ENCODE results near the gene ALPL. TPM values are rescaled to one million over a fixed set of nuclear protein-coding genes. Genes with fewer than 3 reads are reported as not detected.

The ALPL gene
- total RNA-seq, 1 experiment from 2014 or later = 0.31 TPM

DNA sequence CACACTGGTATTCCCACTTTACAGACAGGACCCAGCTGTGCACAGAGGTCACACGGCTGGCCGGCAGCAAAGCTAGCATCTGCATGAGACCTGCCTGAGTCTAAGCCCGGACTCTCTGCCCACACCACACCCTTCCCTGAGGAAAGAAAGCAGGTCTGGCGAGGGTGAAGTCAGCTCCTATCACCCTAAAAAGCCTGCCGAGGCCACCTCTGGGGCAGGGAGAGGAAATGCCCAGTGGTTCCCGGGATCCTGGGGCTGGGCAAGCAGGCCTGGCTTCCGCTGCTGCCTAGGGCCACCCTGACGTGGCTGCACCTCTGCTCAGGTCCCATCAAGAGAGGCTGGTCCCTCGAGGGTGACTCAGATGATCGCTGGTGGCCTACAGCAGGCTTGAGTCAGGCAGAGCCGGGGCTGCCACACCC is 117.7 kb downstream of the ALPL start:
- H3K9me3 Mint-ChIP-seq (ENCODE audit: low read depth, unreplicated experiment) = no peaks in the 10 kb centered on the region
- no peak overlapping the region for H3K4me3 Mint-ChIP-seq (ENCODE audit: low read depth, unreplicated experiment)
- H3K27me3 Mint-ChIP-seq (ENCODE audit: unreplicated experiment) = no peaks in the 10 kb centered on the region
- TF ChIP-seq, protein P1, sequence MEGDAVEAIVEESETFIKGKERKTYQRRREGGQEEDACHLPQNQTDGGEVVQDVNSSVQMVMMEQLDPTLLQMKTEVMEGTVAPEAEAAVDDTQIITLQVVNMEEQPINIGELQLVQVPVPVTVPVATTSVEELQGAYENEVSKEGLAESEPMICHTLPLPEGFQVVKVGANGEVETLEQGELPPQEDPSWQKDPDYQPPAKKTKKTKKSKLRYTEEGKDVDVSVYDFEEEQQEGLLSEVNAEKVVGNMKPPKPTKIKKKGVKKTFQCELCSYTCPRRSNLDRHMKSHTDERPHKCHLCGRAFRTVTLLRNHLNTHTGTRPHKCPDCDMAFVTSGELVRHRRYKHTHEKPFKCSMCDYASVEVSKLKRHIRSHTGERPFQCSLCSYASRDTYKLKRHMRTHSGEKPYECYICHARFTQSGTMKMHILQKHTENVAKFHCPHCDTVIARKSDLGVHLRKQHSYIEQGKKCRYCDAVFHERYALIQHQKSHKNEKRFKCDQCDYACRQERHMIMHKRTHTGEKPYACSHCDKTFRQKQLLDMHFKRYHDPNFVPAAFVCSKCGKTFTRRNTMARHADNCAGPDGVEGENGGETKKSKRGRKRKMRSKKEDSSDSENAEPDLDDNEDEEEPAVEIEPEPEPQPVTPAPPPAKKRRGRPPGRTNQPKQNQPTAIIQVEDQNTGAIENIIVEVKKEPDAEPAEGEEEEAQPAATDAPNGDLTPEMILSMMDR (IDR thresholded peaks at IDR 0.05; ENCODE audit: unreplicated experiment) = no peak
- intact Hi-C loops (cut with micrococcal nuclease; ENCODE audit: unreplicated experiment) = no loop called here
- DNase-seq = peak; percentile 74
- peaks cover 28% of the 10 kb centered on the region for H3K4me1 Mint-ChIP-seq (ENCODE audit: low read depth, unreplicated experiment)
- no TSS peak for BruUV-seq (replicated peaks)
- peaks cover 16% of the 10 kb centered on the region for H3K36me3 Mint-ChIP-seq (ENCODE audit: insufficient read depth, unreplicated experiment)
- H3K27ac Mint-ChIP-seq (ENCODE audit: unreplicated experiment) = peak overlapping the region; percentile 70
- CTCF ChIA-PET = no interaction called here

Other genes with a start within 250 kb of the ALPL start
- gene ECE1, start 219.0 kb upstream of the ALPL start, total RNA-seq (2022) = 83.0 and 101 TPM in 2 replicates
- 6.7 and 6.9 TPM in 2 replicates for gene NBPF3, start 69.3 kb upstream of the ALPL start, total RNA-seq (2022)
- 23.8 and 26.8 TPM in 2 replicates for gene RAP1GAP, start 159.9 kb downstream of the ALPL start, total RNA-seq (2022)

Measured in Calu3 (cell line).